HT1080 (cell line): ENCODE measurements around the gene NXPH3. TPM values are rescaled to one million over a fixed set of nuclear protein-coding genes. Genes with fewer than 3 reads are reported as not detected.
"Not testable (repeated sequence)": the region's sequence is repeated elsewhere in the genome, so short reads cannot be mapped to it uniquely, and the experiment has no call there.

ENCODE experiments used
- DNase-seq: peaks from one replicate; pipeline ENCODE4 v3.0.0-alpha.2; 2015; ENCODE audit warnings: low read depth
- total RNA-seq: library from RNA; depleted of rRNA; stranded (reverse); fragments of >200 nt; shearing (Covaris generic); gene quantifications from 2 replicates; pipeline ENCODE4 v1.2.3, GENCODE V29; 2014

The NXPH3 gene
- total RNA-seq, 1 experiment from 2014 or later = 0.06 TPM

GRCh38 chr17:49554694-49555494 lies 20.8 kb upstream of the NXPH3 start:
- no peak for DNase-seq

GRCh38 chr17:49555495-49556222 lies 20.0 kb upstream of the NXPH3 start:
- DNase-seq = no peak

GRCh38 chr17:49556223-49556943 lies 19.3 kb upstream of the NXPH3 start:
- peak; percentile 75 for DNase-seq

GRCh38 chr17:49557312-49558024 lies 18.2 kb upstream of the NXPH3 start:
- DNase-seq = peak; percentile 34

- no peak for DNase-seq
These were observed 11.0 kb upstream of the NXPH3 start for GRCh38 chr17:49564638-49565037.

GRCh38 chr17:49565948-49566491 lies 9.7 kb upstream of the NXPH3 start:
- no peak for DNase-seq

GRCh38 chr17:49566668-49567071 lies 9.0 kb upstream of the NXPH3 start:
- DNase-seq = no peak

- DNase-seq = no peak
These were observed 8.6 kb upstream of the NXPH3 start for GRCh38 chr17:49567104-49567521.

- DNase-seq = peak; percentile 72
These were observed 7.6 kb upstream of the NXPH3 start for GRCh38 chr17:49567871-49568694.

GRCh38 chr17:49568695-49569047 lies 7.0 kb upstream of the NXPH3 start:
- DNase-seq = not testable (repeated sequence)

GRCh38 chr17:49570540-49571242 lies 5.0 kb upstream of the NXPH3 start:
- no peak for DNase-seq

GRCh38 chr17:49571283-49571682 lies 4.4 kb upstream of the NXPH3 start:
- DNase-seq = no peak

GRCh38 chr17:49571764-49572163 lies 3.9 kb upstream of the NXPH3 start:
- no peak for DNase-seq

- no peak for DNase-seq
These were observed 3.4 kb upstream of the NXPH3 start for GRCh38 chr17:49572226-49572625.

GRCh38 chr17:49572806-49573420 lies 2.8 kb upstream of the NXPH3 start:
- DNase-seq = no peak

- no peak for DNase-seq
These were observed 2.0 kb upstream of the NXPH3 start for GRCh38 chr17:49573510-49574322.

- no peak for DNase-seq
These were observed 1.3 kb upstream of the NXPH3 start for GRCh38 chr17:49574323-49574781.
